Breast epithelium (tissue), 3 donors: Measurements from ENCODE around the gene CHD6.

Experiments used
- POLR2A ChIP-seq: fragments of 450-650 bp; IDR thresholded peaks from one replicate; pipeline ENCODE4 v1.6.1; 2016; ENCODE audit warnings: antibody characterized with exemption, mild to moderate bottlenecking, moderate library complexity
- POLR2AphosphoS5 ChIP-seq, 3 donors: sonication (generic); formaldehyde crosslinking; IDR thresholded peaks; one replicate each; pipeline ENCODE4 v1.6.1; 2017; ENCODE audit warnings: antibody characterized with exemption in 3 of 3
- TF ChIP-seq, protein P1 (sequence below), 3 donors: fragments of 450-650 bp; IDR thresholded peaks; one replicate each; pipeline ENCODE4 v1.5.1; 2016 to 2017; ENCODE audit warnings: antibody characterized with exemption in 3 of 3, mild to moderate bottlenecking in 3 of 3, moderate library complexity in 3 of 3

DNA sequence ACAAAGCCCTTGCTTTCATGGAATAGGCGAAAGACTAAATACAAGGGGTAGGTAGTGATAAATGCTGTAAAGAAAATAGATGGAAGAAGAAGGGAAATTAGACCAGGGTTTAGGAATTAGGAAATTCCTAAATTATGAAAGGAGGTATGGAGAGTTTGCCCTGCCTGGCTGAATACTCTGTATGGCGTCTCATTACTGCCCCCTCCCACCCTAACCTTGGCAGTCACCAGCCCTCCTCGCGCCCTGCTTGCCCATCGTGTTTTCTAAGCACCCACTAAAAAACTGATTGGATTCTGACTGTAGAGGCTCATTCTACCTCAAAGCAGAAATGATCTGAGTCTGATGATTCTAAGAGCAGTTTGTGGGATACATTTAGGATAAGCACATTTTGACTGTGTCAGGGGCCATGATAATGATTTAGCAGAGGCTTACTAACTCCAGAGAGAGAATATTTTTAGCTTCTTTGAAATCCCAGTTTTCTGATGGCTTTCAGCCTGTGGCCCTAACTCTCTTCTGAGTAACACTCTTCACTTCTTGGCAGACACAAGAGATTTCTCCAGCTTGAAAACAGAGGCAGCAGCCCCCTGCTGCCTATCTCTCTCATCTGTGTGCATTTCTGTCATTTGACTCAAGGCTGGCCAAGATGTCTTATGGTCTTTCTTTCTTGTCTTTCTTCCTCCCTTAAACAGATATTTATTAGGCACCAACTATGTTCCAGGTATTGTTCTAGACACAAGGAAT lies 1.4 kb upstream of the CHD6 start:
- TF ChIP-seq, protein P1, sequence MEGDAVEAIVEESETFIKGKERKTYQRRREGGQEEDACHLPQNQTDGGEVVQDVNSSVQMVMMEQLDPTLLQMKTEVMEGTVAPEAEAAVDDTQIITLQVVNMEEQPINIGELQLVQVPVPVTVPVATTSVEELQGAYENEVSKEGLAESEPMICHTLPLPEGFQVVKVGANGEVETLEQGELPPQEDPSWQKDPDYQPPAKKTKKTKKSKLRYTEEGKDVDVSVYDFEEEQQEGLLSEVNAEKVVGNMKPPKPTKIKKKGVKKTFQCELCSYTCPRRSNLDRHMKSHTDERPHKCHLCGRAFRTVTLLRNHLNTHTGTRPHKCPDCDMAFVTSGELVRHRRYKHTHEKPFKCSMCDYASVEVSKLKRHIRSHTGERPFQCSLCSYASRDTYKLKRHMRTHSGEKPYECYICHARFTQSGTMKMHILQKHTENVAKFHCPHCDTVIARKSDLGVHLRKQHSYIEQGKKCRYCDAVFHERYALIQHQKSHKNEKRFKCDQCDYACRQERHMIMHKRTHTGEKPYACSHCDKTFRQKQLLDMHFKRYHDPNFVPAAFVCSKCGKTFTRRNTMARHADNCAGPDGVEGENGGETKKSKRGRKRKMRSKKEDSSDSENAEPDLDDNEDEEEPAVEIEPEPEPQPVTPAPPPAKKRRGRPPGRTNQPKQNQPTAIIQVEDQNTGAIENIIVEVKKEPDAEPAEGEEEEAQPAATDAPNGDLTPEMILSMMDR (IDR thresholded peaks at IDR 0.05) = no peak
- TF ChIP-seq POLR2A (no peak), POLR2AphosphoS5 (IDR thresholded peaks at IDR 0.05) (no peak)
